Chondrocyte (in vitro differentiated cells): ENCODE measurements around the gene SPDEF. TPM values are rescaled to one million over a fixed set of nuclear protein-coding genes. Genes with fewer than 3 reads are reported as not detected.

Experiments used
- DNase-seq: peaks from one replicate; pipeline ENCODE4 v3.0.0; 2021; ENCODE audit warnings: mixed read lengths, low spot score
- H3K27ac Mint-ChIP-seq: one replicate; pipeline ENCODE4 v1.8.0; 2021; ENCODE audit warnings: mild to moderate bottlenecking, moderate library complexity, mixed read lengths; ENCODE audit not compliant: unreplicated experiment
- H3K27me3 Mint-ChIP-seq: 2 replicates; pipeline ENCODE4 v1.8.0; 2021; ENCODE audit warnings: low read depth, mixed read lengths
- H3K36me3 Mint-ChIP-seq: 2 replicates; pipeline ENCODE4 v1.8.0; 2021; ENCODE audit warnings: low read depth, mixed read lengths
- H3K4me1 Mint-ChIP-seq: 2 replicates; pipeline ENCODE4 v1.8.0; 2021; ENCODE audit warnings: low read depth, mild to moderate bottlenecking, mixed read lengths
- H3K4me3 Mint-ChIP-seq: one replicate; pipeline ENCODE4 v1.8.0; 2021; ENCODE audit warnings: mild to moderate bottlenecking, moderate library complexity, mixed read lengths; ENCODE audit not compliant: unreplicated experiment
- H3K9me3 Mint-ChIP-seq: 2 replicates; pipeline ENCODE4 v1.8.0; 2021; ENCODE audit warnings: low read depth, mixed read lengths
- total RNA-seq: library from RNA; stranded (reverse); gene quantifications from 3 replicates; pipeline ENCODE4 v1.2.1, GENCODE V29; 2021
- TF ChIP-seq, protein P1 (sequence below): fragments of 200-600 bp; sonication (generic); IDR thresholded peaks from 2 replicates; pipeline ENCODE4 v1.5.0; 2021; ENCODE audit warnings: antibody characterized with exemption, mild to moderate bottlenecking, moderate library complexity

Gene SPDEF
- total RNA-seq, 1 donor from 2014 or later: 0.10 TPM

DNA sequence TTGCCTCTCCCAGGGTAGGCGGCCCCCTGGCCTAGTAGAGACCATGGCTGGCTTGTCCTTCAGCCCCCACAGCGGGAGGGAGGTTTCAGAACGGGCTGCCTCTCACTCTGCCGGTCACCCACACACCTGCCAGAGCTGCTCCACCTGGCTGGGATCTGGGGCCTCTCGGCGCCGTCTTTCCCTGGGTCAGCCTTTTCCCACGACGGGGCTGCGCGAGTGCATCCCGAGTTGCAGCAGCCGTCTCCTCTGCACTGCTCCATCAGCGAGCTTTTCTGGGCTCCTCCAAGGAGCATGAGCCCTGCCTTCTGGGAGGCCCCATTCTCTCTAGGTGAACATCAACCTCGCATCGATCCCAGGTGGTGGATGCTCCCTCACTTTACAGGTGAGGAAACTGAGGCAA is 15.9 kb upstream of the SPDEF start:
- Mint-ChIP-seq H3K4me1 (no peaks in the 10 kb centered on the region), H3K9me3 (no peaks in the 10 kb centered on the region), H3K27ac (no peak overlapping the region), H3K36me3 (no peaks in the 10 kb centered on the region), H3K4me3 (no peak overlapping the region), H3K27me3 (no peaks in the 10 kb centered on the region)
- DNase-seq: no peak
- TF ChIP-seq, protein P1, sequence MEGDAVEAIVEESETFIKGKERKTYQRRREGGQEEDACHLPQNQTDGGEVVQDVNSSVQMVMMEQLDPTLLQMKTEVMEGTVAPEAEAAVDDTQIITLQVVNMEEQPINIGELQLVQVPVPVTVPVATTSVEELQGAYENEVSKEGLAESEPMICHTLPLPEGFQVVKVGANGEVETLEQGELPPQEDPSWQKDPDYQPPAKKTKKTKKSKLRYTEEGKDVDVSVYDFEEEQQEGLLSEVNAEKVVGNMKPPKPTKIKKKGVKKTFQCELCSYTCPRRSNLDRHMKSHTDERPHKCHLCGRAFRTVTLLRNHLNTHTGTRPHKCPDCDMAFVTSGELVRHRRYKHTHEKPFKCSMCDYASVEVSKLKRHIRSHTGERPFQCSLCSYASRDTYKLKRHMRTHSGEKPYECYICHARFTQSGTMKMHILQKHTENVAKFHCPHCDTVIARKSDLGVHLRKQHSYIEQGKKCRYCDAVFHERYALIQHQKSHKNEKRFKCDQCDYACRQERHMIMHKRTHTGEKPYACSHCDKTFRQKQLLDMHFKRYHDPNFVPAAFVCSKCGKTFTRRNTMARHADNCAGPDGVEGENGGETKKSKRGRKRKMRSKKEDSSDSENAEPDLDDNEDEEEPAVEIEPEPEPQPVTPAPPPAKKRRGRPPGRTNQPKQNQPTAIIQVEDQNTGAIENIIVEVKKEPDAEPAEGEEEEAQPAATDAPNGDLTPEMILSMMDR: no peak

DNA sequence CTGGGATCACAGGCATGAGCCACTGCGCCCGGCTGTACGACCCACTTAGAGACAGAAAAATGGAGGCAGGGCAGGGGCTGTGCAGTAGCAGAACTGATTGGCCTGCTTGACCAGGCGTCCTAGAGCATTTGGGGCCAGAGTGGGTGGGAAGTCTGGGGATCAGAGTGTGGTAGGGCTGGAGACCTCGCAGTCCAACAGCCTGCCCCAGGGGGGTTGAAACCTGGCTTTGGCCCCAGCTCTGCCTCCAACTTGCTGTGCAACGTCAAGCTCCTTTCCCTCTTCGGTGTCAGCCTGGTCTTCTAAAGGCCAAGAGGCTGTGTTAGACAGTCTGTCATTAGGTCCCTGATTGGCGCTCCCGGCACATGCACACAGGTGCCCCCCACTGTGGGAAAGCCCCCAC is 15.3 kb upstream of the SPDEF start:
- no peaks in the 10 kb centered on the region for H3K9me3 Mint-ChIP-seq
- no peaks in the 10 kb centered on the region for H3K27me3 Mint-ChIP-seq

DNA sequence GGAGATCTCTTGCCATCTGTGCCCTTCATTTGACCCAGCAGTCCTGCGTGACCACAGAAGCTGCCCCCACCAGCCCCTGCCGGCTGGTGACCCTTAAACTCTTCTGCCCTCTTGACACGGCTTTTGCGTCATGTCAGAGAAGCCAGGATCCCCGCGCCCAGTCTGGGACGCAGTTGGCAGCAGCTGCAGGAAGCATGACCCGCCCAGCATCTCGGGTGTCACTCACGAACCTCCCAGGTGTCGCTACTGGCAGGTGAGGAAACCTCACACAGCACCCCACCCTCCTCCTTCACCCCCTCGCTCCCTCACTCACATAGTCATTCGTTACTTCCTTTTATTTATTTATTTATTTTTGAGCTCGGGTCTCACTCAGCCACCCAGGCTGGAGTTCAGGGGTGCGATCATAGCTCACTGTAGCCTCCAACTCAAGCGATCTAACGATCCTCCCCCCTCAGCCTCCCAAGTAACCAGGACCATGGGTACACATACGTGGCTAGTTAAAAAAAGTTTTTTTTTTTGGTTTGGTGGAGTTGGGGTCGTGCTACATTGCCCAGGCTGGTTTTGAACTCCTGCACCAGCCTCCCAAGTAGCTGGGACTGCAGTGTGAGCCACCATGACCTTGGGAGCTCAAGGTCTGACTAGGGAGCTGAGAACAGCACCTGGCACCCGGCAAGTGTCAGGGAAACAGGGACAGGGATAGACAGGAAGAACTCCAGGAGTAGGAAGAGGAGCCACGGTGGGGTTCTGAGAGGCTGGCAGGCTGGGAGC is 14.1 kb upstream of the SPDEF start:
- Mint-ChIP-seq H3K4me1 (no peaks in the 10 kb centered on the region), H3K4me3 (no peak overlapping the region), H3K27ac (no peak overlapping the region), H3K9me3 (no peaks in the 10 kb centered on the region), H3K27me3 (no peaks in the 10 kb centered on the region), H3K36me3 (no peaks in the 10 kb centered on the region)
- TF ChIP-seq, protein P1: no peak
- no peak for DNase-seq

More for the DNA sequence above, 15.3 kb upstream of the SPDEF start:
- TF ChIP-seq, protein P1: no peak
- Mint-ChIP-seq H3K4me3 (no peak overlapping the region), H3K36me3 (no peaks in the 10 kb centered on the region), H3K4me1 (no peaks in the 10 kb centered on the region), H3K27ac (no peak overlapping the region)
- no peak for DNase-seq

DNA sequence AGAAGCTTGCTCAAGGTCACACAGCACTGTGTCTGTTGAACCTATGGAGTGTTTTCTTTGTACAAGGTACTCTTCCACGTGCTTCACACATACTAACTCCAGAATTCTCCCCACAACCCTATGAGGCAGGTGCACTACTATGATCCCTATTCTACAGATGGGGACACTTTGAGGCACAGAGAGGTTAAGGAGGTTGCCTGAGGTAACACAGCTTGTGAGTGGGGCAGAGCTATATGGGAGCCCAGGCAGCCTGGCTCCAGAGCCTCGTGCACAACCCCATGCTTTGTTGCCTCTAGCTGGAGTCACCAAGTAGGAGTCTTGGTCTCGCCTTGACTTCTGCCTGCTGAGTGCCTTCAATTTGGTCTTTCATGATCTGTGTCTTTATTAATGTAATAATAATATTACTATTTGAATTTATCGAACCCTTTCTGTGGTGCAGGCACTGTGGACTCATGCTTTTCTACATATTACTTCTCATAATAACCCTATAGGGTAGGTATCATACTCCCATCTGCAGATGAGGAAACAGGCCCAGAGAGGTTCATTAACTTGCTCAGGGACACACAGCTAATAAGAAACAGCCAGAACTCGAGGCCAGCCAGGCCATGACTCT is 13.3 kb upstream of the SPDEF start:
- DNase-seq: no peak
- no peak overlapping the region for H3K4me3 Mint-ChIP-seq
- H3K27ac Mint-ChIP-seq: no peak overlapping the region
- H3K4me1 Mint-ChIP-seq: no peaks in the 10 kb centered on the region
- H3K27me3 Mint-ChIP-seq: no peaks in the 10 kb centered on the region
- H3K36me3 Mint-ChIP-seq: no peaks in the 10 kb centered on the region
- TF ChIP-seq, protein P1: no peak
- H3K9me3 Mint-ChIP-seq: no peaks in the 10 kb centered on the region

DNA sequence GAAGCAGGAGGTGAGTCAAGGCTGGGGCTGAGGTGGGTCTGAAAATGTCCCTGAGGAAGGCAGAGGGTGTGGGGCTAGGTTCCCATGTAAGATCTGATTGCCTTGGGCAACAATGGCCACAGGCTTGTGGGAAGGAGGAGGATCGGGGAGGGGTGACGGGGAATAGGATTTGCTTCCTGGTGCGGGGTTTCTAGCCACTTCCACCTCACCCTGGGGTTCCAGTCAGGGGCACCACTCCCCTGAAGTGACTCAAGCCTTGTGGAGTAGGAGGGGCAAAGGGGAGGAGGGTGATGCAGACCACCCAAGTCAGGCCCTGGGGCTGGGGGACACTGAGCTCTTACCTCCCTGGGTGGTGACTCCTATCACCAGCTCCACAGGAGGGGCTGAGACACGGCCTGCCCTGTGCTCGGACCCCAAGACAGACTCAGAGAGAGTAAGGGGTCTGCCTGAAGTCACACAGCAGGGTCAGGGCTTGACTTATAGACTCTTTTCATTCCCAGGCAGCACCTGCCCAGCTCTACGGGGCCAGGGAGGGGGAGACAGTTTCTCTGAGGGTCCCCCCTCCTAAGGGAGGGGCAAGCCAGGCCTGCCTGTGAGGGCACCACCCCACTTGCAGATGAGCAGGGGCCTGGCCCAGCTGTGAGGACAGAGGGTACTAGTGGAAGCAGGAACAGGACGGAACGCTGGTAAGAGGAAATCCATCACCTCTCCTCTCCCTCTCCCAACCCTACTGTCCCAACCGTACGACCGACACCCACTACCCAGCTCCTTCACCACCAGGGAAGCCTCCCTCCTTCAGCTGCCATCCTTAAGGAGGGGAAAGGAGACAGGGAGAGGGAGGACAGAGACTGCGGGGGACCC is 12.4 kb upstream of the SPDEF start:
- DNase-seq: no peak
- Mint-ChIP-seq H3K27ac (no peak overlapping the region), H3K9me3 (no peaks in the 10 kb centered on the region), H3K36me3 (no peaks in the 10 kb centered on the region), H3K27me3 (no peaks in the 10 kb centered on the region), H3K4me1 (no peaks in the 10 kb centered on the region), H3K4me3 (no peak overlapping the region)
- TF ChIP-seq, protein P1: no peak
